Measurements from ENCODE around the gene YARS2. TPM values are rescaled to one million over a fixed set of nuclear protein-coding genes. Genes with fewer than 3 reads are reported as not detected.

The YARS2 gene
- total and polyA plus RNA-seq, 2 of the 13 experiments (the other 11 are each of a cell fraction or from before 2014, with no cell fraction given): 17.9 to 39.6 TPM

- no TSS peak for BruUV-seq (replicated peaks)
- Histone ChIP-seq H3K9me3 (ENCODE audit: low read length) (no peaks in the 10 kb centered on the region), H3K4me2 (ENCODE audit: low read depth, low read length) (peak overlapping the region; percentile 80), H3K79me2 (ENCODE audit: insufficient read depth, low read length) (peaks cover 29% of the 10 kb centered on the region), H3K27ac (ENCODE audit: extremely low read length, insufficient read depth, low read length) (no peak overlapping the region), H3K9ac (ENCODE audit: insufficient read depth, low read depth, low read length) (no peak overlapping the region), H3K4me3 (replicated peaks in 1 of 3; ENCODE audit: insufficient read depth in 1 of 3, low read depth in 2 of 3, low read length in 3 of 3) (peak overlapping the region; percentile 86 to 95 (median 91); a peak in 3 of 6 replicates), H2AFZ (ENCODE audit: low read length) (no peak overlapping the region), H4K20me1 (ENCODE audit: insufficient read depth, low read length) (no peaks in the 10 kb centered on the region), H3K4me1 (ENCODE audit: insufficient read depth, low read length) (peaks cover 30% of the 10 kb centered on the region), H3K27me3 (ENCODE audit: control insufficient read depth in 1 of 2, insufficient read depth in 2 of 2, low read length in 2 of 2) (no peaks in the 10 kb centered on the region; a peak in 1 of 5 replicates), H3K36me3 (replicated peaks in 1 of 2; ENCODE audit: control insufficient read depth in 1 of 2, insufficient read depth in 2 of 2, low read length in 2 of 2) (peaks cover 5 to 36% of the 10 kb centered on the region in 2 experiments)
- TF ChIP-seq ZNF597 (CRISPR knock-in tag; IDR thresholded peaks at IDR 0.05) (no peak), ATF7 (IDR thresholded peaks at IDR 0.05) (peak; percentile 30; the same call in 1 of the 2 replicates), ATF7 (CRISPR knock-in tag; IDR thresholded peaks at IDR 0.05) (no peak)
- 94% methylated on average over 4 of the region's 4 CpGs for WGBS (ENCODE audit: low lambda C conversion rate)
- in situ Hi-C loops (cut with HindIII; ENCODE audit: extremely low pct_ligation_motif_present, low pct_unique_long_range_greater_than_20kb) (loop anchor here (25.0 kb wide), 1 partner anchor 659 kb away; no protein-coding TSS in a partner anchor), intact Hi-C loops (cut with micrococcal nuclease; ENCODE audit: unreplicated experiment) (loop anchor here (10.0 kb wide), 2 partner anchors 111 to 651 kb away; no protein-coding TSS in a partner anchor)
- DNase-seq (ENCODE audit: low spot score) (no peak), ATAC-seq (no peak), FAIRE-seq (no peak)
- POLR2A ChIA-PET: no interaction called here
- CTCF ChIA-PET (ENCODE audit: low intra/inter-chr PET ratio, low total read pairs): no interaction called here
Observed at GRCh38 chr12:32753605-32754004, 2.1 kb downstream of the YARS2 start.

- DNase-seq (ENCODE audit: low spot score): no peak
- CTCF ChIA-PET (ENCODE audit: low intra/inter-chr PET ratio, low total read pairs): no interaction called here
- Histone ChIP-seq H3K27me3 (ENCODE audit: control insufficient read depth in 1 of 2, insufficient read depth in 2 of 2, low read length in 2 of 2) (no peaks in the 10 kb centered on the region), H3K27ac (ENCODE audit: extremely low read length, insufficient read depth, low read length) (no peak overlapping the region), H3K9ac (ENCODE audit: insufficient read depth, low read depth, low read length) (no peak overlapping the region), H3K36me3 (replicated peaks in 1 of 2; ENCODE audit: control insufficient read depth in 1 of 2, insufficient read depth in 2 of 2, low read length in 2 of 2) (peaks cover 11 to 74% of the 10 kb centered on the region in 2 experiments; a peak in 4 of 5 replicates), H3K4me3 (replicated peaks in 1 of 3; ENCODE audit: insufficient read depth in 1 of 3, low read depth in 2 of 3, low read length in 3 of 3) (no peak overlapping the region), H2AFZ (ENCODE audit: low read length) (no peak overlapping the region), H3K79me2 (ENCODE audit: insufficient read depth, low read length) (no peaks in the 10 kb centered on the region), H4K20me1 (ENCODE audit: insufficient read depth, low read length) (no peaks in the 10 kb centered on the region), H3K4me1 (ENCODE audit: insufficient read depth, low read length) (no peaks in the 10 kb centered on the region), H3K4me2 (ENCODE audit: low read depth, low read length) (no peak overlapping the region), H3K9me3 (ENCODE audit: low read length) (no peaks in the 10 kb centered on the region)
- intact Hi-C loops (cut with micrococcal nuclease; ENCODE audit: unreplicated experiment) (no loop called here), in situ Hi-C loops (cut with HindIII; ENCODE audit: extremely low pct_ligation_motif_present, low pct_unique_long_range_greater_than_20kb) (no loop called here)
- TF ChIP-seq SSRP1 (CRISPR knock-in tag; IDR thresholded peaks at IDR 0.05) (no peak), KLF15 (CRISPR knock-in tag; IDR thresholded peaks at IDR 0.05; ENCODE audit: borderline replicate concordance) (no peak), HNF4G (IDR thresholded peaks at IDR 0.05; ENCODE audit: borderline replicate concordance, low read depth, low read length) (no peak), HNF4G (CRISPR knock-in tag; IDR thresholded peaks at IDR 0.05; ENCODE audit: borderline replicate concordance, low read depth) (no peak), ZNF576 (CRISPR knock-in tag; IDR thresholded peaks at IDR 0.05) (no peak), MED1 (CRISPR knock-in tag; IDR thresholded peaks at IDR 0.05) (no peak), ZNF263 (CRISPR knock-in tag; IDR thresholded peaks at IDR 0.05) (no peak), BATF2 (CRISPR knock-in tag; IDR thresholded peaks at IDR 0.05) (no peak), NCOA1 (CRISPR knock-in tag; IDR thresholded peaks at IDR 0.05) (no peak), FOXO1 (CRISPR knock-in tag; IDR thresholded peaks at IDR 0.05) (no peak), BCL3 (CRISPR knock-in tag; IDR thresholded peaks at IDR 0.05) (no peak), ZFP36 (IDR thresholded peaks at IDR 0.05; ENCODE audit: borderline replicate concordance, low read depth, low read length, partially characterized antibody) (no peak)
- POLR2A ChIA-PET: no interaction called here
- FAIRE-seq: no peak
- 97% methylated on average over 2 of the region's 2 CpGs for WGBS (ENCODE audit: low lambda C conversion rate)
- ATAC-seq: no peak
- BruUV-seq (replicated peaks): no TSS peak
Observed at GRCh38 chr12:32743264-32743663, 12.4 kb downstream of the YARS2 start.

Data from HepG2 (cell line).